A549 (cell line): ENCODE measurements around the gene DOCK10.

ENCODE experiments used
- CTCF ChIP-seq: fragments of >200 bp; sonication (Bioruptor Twin); formaldehyde crosslinking; IDR thresholded peaks from 3 replicates; pipeline ENCODE4 v1.5.1; 2016
- E2F6 ChIP-seq: IDR thresholded peaks from 2 replicates; pipeline ENCODE4 v1.6.1; 2012; ENCODE audit warnings: low read depth, borderline replicate concordance
- EP300 ChIP-seq, 2 experiments: fragments of >200 bp; sonication (Bioruptor Twin); formaldehyde crosslinking; IDR thresholded peaks; 2 replicates in 1 of 2; 3 replicates in 1 of 2; pipeline ENCODE4 v1.6.1; 2016 to 2017
- ESRRA ChIP-seq: fragments of 150-350 bp; IDR thresholded peaks from 2 replicates; pipeline ENCODE4 v1.6.1; 2014; ENCODE audit warnings: mild to moderate bottlenecking, low read length, borderline replicate concordance
- JUN ChIP-seq, 2 experiments: fragments of >200 bp; sonication (Bioruptor Twin); formaldehyde crosslinking; IDR thresholded peaks; 2 replicates in 1 of 2; 3 replicates in 1 of 2; pipeline ENCODE4 v1.6.1; 2016 to 2017
- MYC ChIP-seq: IDR thresholded peaks from 2 replicates; pipeline ENCODE4 v1.6.1; 2012; ENCODE audit warnings: mild to moderate bottlenecking, inconsistent platforms, low read length, improper control_type of control experiment, borderline replicate concordance
- NFE2L2 ChIP-seq: fragments of 150-350 bp; conservative IDR thresholded peaks from 2 replicates; pipeline ENCODE4 v1.6.1; 2014; ENCODE audit warnings: low read length
- PHF8 ChIP-seq: fragments of 200-600 bp; sonication (generic); IDR thresholded peaks from 2 replicates; pipeline ENCODE4 v1.6.1; 2016; ENCODE audit warnings: low read depth, mild to moderate bottlenecking, antibody characterized with exemption, moderate library complexity, borderline replicate concordance
- POLR2A ChIP-seq: IDR thresholded peaks from 2 replicates; pipeline ENCODE4 v1.6.1; 2012; ENCODE audit warnings: mild to moderate bottlenecking, low read length
- RFX5 ChIP-seq: fragments of 450-650 bp; IDR thresholded peaks from 2 replicates; pipeline ENCODE4 v1.7.1; 2014; ENCODE audit warnings: antibody characterized with exemption, mild to moderate bottlenecking, moderate library complexity
- TP53 ChIP-seq: fragments of 250-450 bp; sonication (Bioruptor Pico); IDR thresholded peaks from 2 replicates; pipeline ENCODE4 v1.5.0; 2021; ENCODE audit warnings: mild to moderate bottlenecking, moderate library complexity
- USF2 ChIP-seq: fragments of 450-650 bp; IDR thresholded peaks from 2 replicates; pipeline ENCODE4 v1.6.1; 2014; ENCODE audit warnings: antibody characterized with exemption

- TF ChIP-seq JUN (IDR thresholded peaks at IDR 0.05) (no peak), CTCF (no peak), MYC (no peak), E2F6 (no peak), PHF8 (no peak), USF2 (no peak), RFX5 (no peak), EP300 (IDR thresholded peaks at IDR 0.05) (no peak), POLR2A (no peak), TP53 (CRISPR knock-in tag) (no peak), NFE2L2 (no peak), ESRRA (no peak)
Measured at GRCh38 chr2:225025917-225026571, 16.2 kb downstream of the DOCK10 start.
